ENCODE results near the gene GATC. TPM values are rescaled to one million over a fixed set of nuclear protein-coding genes. Genes with fewer than 3 reads are reported as not detected.

Gene GATC
- total and polyA plus RNA-seq, 2 donors (not counting 1 experiment from before 2014, with no cell fraction given): 15.0 to 26.0 TPM

GRCh38 chr12:120468325-120468820, 22.1 kb downstream of the GATC start:
- H2AFZ ChIP-seq (ENCODE audit: insufficient read depth, low read depth, low read length, poor library complexity, severe bottlenecking): peak overlapping the region; percentile 99
- no peaks in the 10 kb centered on the region for H3K9me3 ChIP-seq (ENCODE audit: control extremely low read depth in 1 of 3, control insufficient read depth in 2 of 3, insufficient read depth in 1 of 3, low read length in 2 of 3)
- Mint-ChIP-seq H3K9me3 (ENCODE audit: insufficient read depth) (no peaks in the 10 kb centered on the region), H3K4me1 (peaks cover 33% of the 10 kb centered on the region), H3K27ac (peak overlapping the region; percentile 89), H3K27me3 (no peaks in the 10 kb centered on the region), H3K4me3 (peak overlapping the region; percentile 91)
- peak overlapping the region; percentile 93 for H3K4me2 ChIP-seq (replicated peaks; ENCODE audit: low read depth, low read length, poor library complexity, severe bottlenecking)
- TF ChIP-seq CTCF (IDR thresholded peaks at IDR 0.05) (no peak), EZH2 (IDR thresholded peaks at IDR 0.05; ENCODE audit: borderline replicate concordance, insufficient read depth, low read depth, low read length, poor library complexity, severe bottlenecking) (no peak)
- H3K79me2 ChIP-seq (ENCODE audit: control insufficient read depth, insufficient read depth, low read length): peaks cover 76% of the 10 kb centered on the region
- 1% methylated on average over 9 of the region's 23 CpGs for WGBS (ENCODE audit: insufficient coverage)
- H3K4me3 ChIP-seq (ENCODE audit: control extremely low read depth in 1 of 5, extremely low read depth in 1 of 5, insufficient read depth in 1 of 5, low read depth in 2 of 5, low read length in 4 of 5): peak overlapping the region; percentile 62 to 81 (median 74)
- peaks cover 53% of the 10 kb centered on the region for H4K20me1 ChIP-seq (ENCODE audit: control insufficient read depth, insufficient read depth, low read length, poor library complexity, severe bottlenecking)
- H3K4me1 ChIP-seq (ENCODE audit: control insufficient read depth in 2 of 2, insufficient read depth in 2 of 2, low read length in 2 of 2): peaks cover 20% of the 10 kb centered on the region in 2 donors
- peak overlapping the region; percentile 74 for H3K9ac ChIP-seq (ENCODE audit: low read length)
- peak overlapping the region; percentile 80 to 94 for H3K27ac ChIP-seq (ENCODE audit: low read length in 2 of 2)
- peak; percentile 46 for DNase-seq
- POLR2A ChIA-PET: interaction anchor here (0.6 to 2.1 kb wide), 5 partner anchors 21 to 1143 kb away, joined by 3 to 26 read pairs (median 5); partner anchors contain the start of genes DYNLL1 and RNU4-1
- CTCF ChIA-PET: interaction anchor here (0.6 to 3.0 kb wide), 15 partner anchors 10 to 867 kb away, joined by 3 to 13 read pairs (median 4); partner anchors contain the start of genes DYNLL1, GATC and TRIAP1
- H3K27me3 ChIP-seq (replicated peaks in 1 of 4; ENCODE audit: control extremely low read depth in 1 of 4, control insufficient read depth in 3 of 4, insufficient read depth in 4 of 4, low read length in 3 of 4): no peaks in the 10 kb centered on the region
- intact Hi-C loops (cut with micrococcal nuclease): loop anchor here (2.0 to 10.0 kb wide), 2 partner anchors 60 to 436 kb away; partner anchors contain the start of genes COQ5 and SPPL3
- no peak for ATAC-seq (ENCODE audit: low read depth)
- peaks cover 8 to 31% of the 10 kb centered on the region in 2 experiments for H3K36me3 ChIP-seq (replicated peaks in 1 of 2; ENCODE audit: control extremely low read depth in 1 of 2, control insufficient read depth in 1 of 2, extremely low read depth in 1 of 2, insufficient read depth in 2 of 2, low read length in 1 of 2)
